CD4-positive, alpha-beta T cell (primary cell): ENCODE data around the gene GABPB1. TPM values are rescaled to one million over a fixed set of nuclear protein-coding genes. Genes with fewer than 3 reads are reported as not detected.

Source experiments
- ATAC-seq: fragments of 200-7000 bp; cut with Tn5 transposase; one replicate; pipeline ENCODE4 v1.10.0; 2022; ENCODE audit warnings: mild to moderate bottlenecking; ENCODE audit not compliant: poor library complexity
- CTCF ChIA-PET: fragments of 350-600 bp; sonication (Branson Sonifier 250); formaldehyde crosslinking; loops from one replicate; lab custom pipeline; 2021; ENCODE audit warnings: antibody characterized with exemption, inconsistent platforms; lab: Charles Lee
- POLR2A ChIA-PET: fragments of 350-600 bp; sonication (Branson Sonifier 250); formaldehyde crosslinking; loops from one replicate; lab custom pipeline; 2021; ENCODE audit warnings: antibody characterized with exemption, inconsistent platforms; lab: Charles Lee
- DNase-seq, 14 experiments: peaks; one replicate each; pipeline ENCODE4 v3.0.0-alpha.2; 2013 to 2020; ENCODE audit warnings: mixed read lengths in 2 of 14
- H3K27ac ChIP-seq, 2 donors: one replicate each; pipeline versions ENCODE4 v1.5.1 to v1.7.0; 2013; ENCODE audit warnings: low read length in 2 of 2, low read depth in 1 of 2, mild to moderate bottlenecking in 1 of 2
- H3K27me3 ChIP-seq, 2 experiments: 1 replicate in 1 of 2; 2 replicates in 1 of 2; pipeline versions ENCODE4 v1.6.1 to v1.7.0; 2013; ENCODE audit warnings: low read length in 2 of 2, control low read depth in 1 of 2, mild to moderate bottlenecking in 1 of 2, moderate library complexity in 1 of 2; ENCODE audit not compliant: insufficient read depth in 2 of 2, control insufficient read depth in 1 of 2
- H3K36me3 ChIP-seq: one replicate; pipeline ENCODE4 v1.6.1; 2013; ENCODE audit warnings: low read length, control low read depth; ENCODE audit not compliant: insufficient read depth
- H3K4me1 ChIP-seq: one replicate; pipeline ENCODE4 v1.6.1; 2013; ENCODE audit warnings: low read length, control low read depth; ENCODE audit not compliant: insufficient read depth
- H3K4me3 ChIP-seq: one replicate; pipeline ENCODE4 v1.5.1; 2013; ENCODE audit warnings: mild to moderate bottlenecking, low read length, moderate library complexity
- H3K9me3 ChIP-seq, 2 experiments: 1 replicate in 1 of 2; 2 replicates in 1 of 2; pipeline versions ENCODE4 v1.6.1 to v1.7.0; 2013; ENCODE audit warnings: low read length in 2 of 2, mild to moderate bottlenecking in 2 of 2, control low read depth in 1 of 2, moderate library complexity in 1 of 2; ENCODE audit not compliant: control insufficient read depth in 1 of 2, insufficient read depth in 1 of 2
- H3K27ac Mint-ChIP-seq: one replicate; pipeline ENCODE4 v1.8.0; 2020; ENCODE audit warnings: mixed read lengths
- H3K27me3 Mint-ChIP-seq: one replicate; pipeline ENCODE4 v1.8.0; 2021; ENCODE audit warnings: mixed read lengths
- H3K36me3 Mint-ChIP-seq: one replicate; pipeline ENCODE4 v1.8.0; 2021; ENCODE audit warnings: low read depth, mixed read lengths
- H3K4me1 Mint-ChIP-seq: one replicate; pipeline ENCODE4 v1.8.0; 2021; ENCODE audit warnings: low read depth, mixed read lengths
- H3K4me3 Mint-ChIP-seq: one replicate; pipeline ENCODE4 v1.8.0; 2020; ENCODE audit warnings: mild to moderate bottlenecking, mixed read lengths
- H3K9me3 Mint-ChIP-seq: one replicate; pipeline ENCODE4 v1.8.0; 2020; ENCODE audit warnings: mixed read lengths
- CTCF ChIP-seq: fragments of 200-600 bp; IDR thresholded peaks from one replicate; pipeline ENCODE4 v1.8.0; 2022; ENCODE audit warnings: antibody characterized with exemption, mild to moderate bottlenecking
- intact Hi-C, 2 experiments: fragments of 100-400 bp; cut with DNase I in 1 of 2; cut with micrococcal nuclease in 1 of 2; formaldehyde crosslinking; loops; one replicate each; pipeline versions ENCODE4 v1.15.1 to v1.9.0; 2023 to 2025; cut with DNase I, micrococcal nuclease
- total RNA-seq, 174 experiments: library from RNA in 2 of 174; stranded (reverse) in 2 of 174; gene quantifications; one replicate each; pipeline ENCODE4 v1.2.3 and lab custom pipeline; 2021 to 2026

Gene GABPB1
- total RNA-seq, 2 experiments from 2014 or later: 25.7 to 27.1 TPM

DNA sequence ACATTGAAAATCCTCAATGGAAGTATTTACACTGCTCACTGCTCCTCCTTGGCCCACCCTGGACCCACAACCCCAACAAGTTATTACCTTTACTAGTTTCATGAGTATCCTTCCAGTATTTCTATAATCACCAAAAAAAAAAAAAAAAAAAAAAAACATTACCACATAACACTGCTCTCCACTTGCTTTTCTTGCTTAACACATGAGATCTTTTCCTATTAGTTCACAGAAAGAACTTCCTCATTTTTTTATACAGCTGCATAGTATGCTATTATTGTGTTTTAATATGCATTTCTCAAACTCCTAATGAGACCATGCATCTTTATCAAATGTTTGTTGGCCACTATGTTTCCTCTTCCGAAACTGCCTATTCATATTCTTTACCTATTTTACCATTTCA is 14.6 kb downstream of the GABPB1 start:
- Histone ChIP-seq H3K27me3 (no peaks in the 10 kb centered on the region), H3K4me1 (peaks cover 4% of the 10 kb centered on the region), H3K36me3 (peaks cover 5% of the 10 kb centered on the region), H3K27ac (no peak overlapping the region), H3K4me3 (no peak overlapping the region), H3K9me3 (no peaks in the 10 kb centered on the region)
- H3K4me1 Mint-ChIP-seq: peaks cover 30% of the 10 kb centered on the region
- H3K27me3 Mint-ChIP-seq: no peaks in the 10 kb centered on the region
- ChIA-PET POLR2A (interaction anchor here (0.9 to 4.6 kb wide), 2 partner anchors 10 to 14 kb away, joined by 3 to 24 read pairs; partner anchors contain the start of gene GABPB1), CTCF (interaction anchor here (0.7 kb wide), 1 partner anchor 1208 kb away, joined by 5 read pairs; no protein-coding TSS in a partner anchor)
- intact Hi-C loops: no loop called here
- H3K4me3 Mint-ChIP-seq: no peak overlapping the region
- H3K36me3 Mint-ChIP-seq: peaks cover 23% of the 10 kb centered on the region
- no peak overlapping the region for H3K27ac Mint-ChIP-seq
- DNase-seq: no peak
- H3K9me3 Mint-ChIP-seq: no peaks in the 10 kb centered on the region
- no peak for ATAC-seq
- TF ChIP-seq CTCF: no peak

DNA sequence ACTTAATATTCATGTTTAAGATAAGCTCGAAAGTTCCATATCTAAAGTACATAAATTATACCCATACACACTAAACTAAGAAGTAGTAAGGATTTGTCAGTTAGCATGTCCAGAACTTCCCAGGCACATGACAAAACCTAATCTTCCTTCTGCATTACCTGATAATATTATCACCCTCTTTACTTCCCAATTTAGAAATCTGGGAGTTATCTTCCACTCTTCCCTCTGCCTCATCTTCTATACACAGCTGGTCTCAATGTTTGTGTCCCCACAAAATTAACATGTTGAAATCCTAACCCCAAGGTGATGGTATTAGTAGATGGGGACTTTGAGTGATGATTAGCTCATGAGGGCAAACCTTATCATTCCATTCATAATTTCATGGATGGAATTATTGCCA is 15.3 kb downstream of the GABPB1 start:
- H3K27me3 Mint-ChIP-seq: no peaks in the 10 kb centered on the region
- POLR2A ChIA-PET: interaction anchor here (0.9 to 4.6 kb wide), 2 partner anchors 11 to 14 kb away, joined by 3 to 24 read pairs; partner anchors contain the start of gene GABPB1
- no peak for DNase-seq

DNA sequence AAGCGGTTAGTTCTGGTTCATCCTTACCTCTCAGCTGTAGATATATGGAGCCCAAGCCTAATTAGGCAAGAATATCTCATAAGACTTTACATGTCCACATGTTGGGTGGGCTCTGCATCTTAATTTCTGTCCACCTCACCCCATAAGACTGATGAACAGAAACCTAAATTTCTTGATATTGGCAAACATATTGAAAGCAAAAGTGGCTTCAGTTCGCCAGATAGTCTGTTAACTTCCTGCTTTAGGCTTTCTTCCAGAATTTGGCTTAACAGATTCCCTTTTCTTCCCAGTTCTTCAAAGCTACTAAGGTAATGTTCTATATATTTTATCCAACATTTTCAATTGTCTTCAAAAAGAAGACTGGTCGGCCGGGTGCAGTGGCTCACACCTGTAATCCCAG is 19.7 kb downstream of the GABPB1 start:
- Histone ChIP-seq H3K27ac (no peak overlapping the region), H3K9me3 (no peaks in the 10 kb centered on the region), H3K27me3 (no peaks in the 10 kb centered on the region), H3K4me3 (no peak overlapping the region), H3K4me1 (peaks cover 4% of the 10 kb centered on the region), H3K36me3 (peaks cover 5% of the 10 kb centered on the region)
- intact Hi-C loops: no loop called here
- ATAC-seq (no peak), DNase-seq (no peak)
- Mint-ChIP-seq H3K4me1 (peaks cover 17% of the 10 kb centered on the region), H3K27me3 (no peaks in the 10 kb centered on the region), H3K27ac (no peak overlapping the region), H3K36me3 (peaks cover 17% of the 10 kb centered on the region), H3K4me3 (no peak overlapping the region), H3K9me3 (no peaks in the 10 kb centered on the region)
- CTCF ChIA-PET: no interaction called here
- no peak for TF ChIP-seq CTCF
- POLR2A ChIA-PET: no interaction called here

More for the DNA sequence above, 15.3 kb downstream of the GABPB1 start:
- H3K27ac ChIP-seq: no peak overlapping the region
- H3K36me3 ChIP-seq: peaks cover 5% of the 10 kb centered on the region
- no peaks in the 10 kb centered on the region for H3K9me3 ChIP-seq
- peaks cover 23% of the 10 kb centered on the region for H3K36me3 Mint-ChIP-seq
- H3K4me1 ChIP-seq: peaks cover 4% of the 10 kb centered on the region
- CTCF ChIA-PET: no interaction called here
- no peak overlapping the region for H3K27ac Mint-ChIP-seq
- no peaks in the 10 kb centered on the region for H3K27me3 ChIP-seq
- ATAC-seq: no peak
- TF ChIP-seq CTCF: no peak
- H3K9me3 Mint-ChIP-seq: no peaks in the 10 kb centered on the region
- no peak overlapping the region for H3K4me3 Mint-ChIP-seq
- no peak overlapping the region for H3K4me3 ChIP-seq
- intact Hi-C loops: no loop called here
- H3K4me1 Mint-ChIP-seq: peaks cover 28% of the 10 kb centered on the region
